HepG2 (cell line): Measurements from ENCODE around the gene KIF6.

Experiments used
- ESRRA ChIP-seq: sonication (generic); formaldehyde crosslinking; IDR thresholded peaks from 2 replicates; pipeline ENCODE4 v1.5.1; 2020; ENCODE audit warnings: mild to moderate bottlenecking, low read depth, missing genetic modification reagents
- FOXA1 ChIP-seq, 2 experiments: fragments of 450-650 bp in 1 of 2; sonication (generic) in 1 of 2; formaldehyde crosslinking in 1 of 2; IDR thresholded peaks; 2 replicates each; pipeline versions ENCODE4 v1.4.0 to v1.6.1; 2016 to 2020; ENCODE audit warnings: missing genetic modification reagents in 1 of 2
- GATAD2A ChIP-seq: IDR thresholded peaks from 2 replicates; pipeline ENCODE4 v1.6.1; 2016
- KDM2A ChIP-seq: sonication (generic); formaldehyde crosslinking; IDR thresholded peaks from 2 replicates; pipeline ENCODE4 v1.4.0; 2020; ENCODE audit warnings: low read depth, missing genetic modification reagents, borderline replicate concordance
- POGZ ChIP-seq: sonication (generic); formaldehyde crosslinking; IDR thresholded peaks from 2 replicates; pipeline ENCODE4 v1.4.0; 2020; ENCODE audit warnings: mild to moderate bottlenecking, missing genetic modification reagents
- POLR2A ChIP-seq, 2 experiments: IDR thresholded peaks; 2 replicates each; pipeline ENCODE4 v1.6.1; 2011; ENCODE audit warnings: low read depth in 2 of 2, low read length in 2 of 2, mild to moderate bottlenecking in 1 of 2, moderate library complexity in 1 of 2; ENCODE audit not compliant: insufficient read depth in 1 of 2
- POLR2AphosphoS5 ChIP-seq: IDR thresholded peaks from 2 replicates; pipeline ENCODE4 v1.6.1; 2012; ENCODE audit warnings: low read depth, low read length
- SMARCE1 ChIP-seq: fragments of 450-650 bp; IDR thresholded peaks from 2 replicates; pipeline ENCODE4 v1.6.1; 2017; ENCODE audit warnings: borderline replicate concordance
- TBX2 ChIP-seq: sonication (generic); formaldehyde crosslinking; IDR thresholded peaks from 2 replicates; pipeline ENCODE4 v1.5.0; 2020; ENCODE audit warnings: missing genetic modification reagents, mild to moderate bottlenecking, borderline replicate concordance
- ZNF24 ChIP-seq: fragments of 450-650 bp; IDR thresholded peaks from 2 replicates; pipeline ENCODE4 v1.6.1; 2017; ENCODE audit warnings: antibody characterized with exemption, mild to moderate bottlenecking
- ZNF432 ChIP-seq: sonication (generic); formaldehyde crosslinking; IDR thresholded peaks from 2 replicates; pipeline ENCODE4 v1.5.0; 2020; ENCODE audit warnings: missing genetic modification reagents, mild to moderate bottlenecking, borderline replicate concordance
- ZNF891 ChIP-seq: sonication (generic); formaldehyde crosslinking; IDR thresholded peaks from 2 replicates; pipeline ENCODE4 v1.5.0; 2020; ENCODE audit warnings: mild to moderate bottlenecking, missing genetic modification reagents
- TF ChIP-seq, protein P1 (sequence below): sonication (generic); formaldehyde crosslinking; IDR thresholded peaks from 2 replicates; pipeline ENCODE4 v1.5.0; 2020; ENCODE audit warnings: mild to moderate bottlenecking, missing genetic modification reagents, moderate library complexity

- TF ChIP-seq TBX2 (CRISPR knock-in tag) (no peak), POGZ (CRISPR knock-in tag) (no peak), KDM2A (CRISPR knock-in tag) (no peak), GATAD2A (CRISPR knock-in tag) (no peak), ZNF891 (CRISPR knock-in tag) (no peak), FOXA1 (IDR thresholded peaks at IDR 0.05) (no peak), FOXA1 (CRISPR knock-in tag; IDR thresholded peaks at IDR 0.05) (no peak), SMARCE1 (no peak), POLR2AphosphoS5 (no peak), ZNF432 (no peak), ESRRA (no peak), POLR2A (IDR thresholded peaks at IDR 0.05; ENCODE audit: insufficient read depth in 1 of 2, low read depth in 2 of 2, low read length in 2 of 2) (no peak), ZNF24 (no peak)
- TF ChIP-seq, protein P1, sequence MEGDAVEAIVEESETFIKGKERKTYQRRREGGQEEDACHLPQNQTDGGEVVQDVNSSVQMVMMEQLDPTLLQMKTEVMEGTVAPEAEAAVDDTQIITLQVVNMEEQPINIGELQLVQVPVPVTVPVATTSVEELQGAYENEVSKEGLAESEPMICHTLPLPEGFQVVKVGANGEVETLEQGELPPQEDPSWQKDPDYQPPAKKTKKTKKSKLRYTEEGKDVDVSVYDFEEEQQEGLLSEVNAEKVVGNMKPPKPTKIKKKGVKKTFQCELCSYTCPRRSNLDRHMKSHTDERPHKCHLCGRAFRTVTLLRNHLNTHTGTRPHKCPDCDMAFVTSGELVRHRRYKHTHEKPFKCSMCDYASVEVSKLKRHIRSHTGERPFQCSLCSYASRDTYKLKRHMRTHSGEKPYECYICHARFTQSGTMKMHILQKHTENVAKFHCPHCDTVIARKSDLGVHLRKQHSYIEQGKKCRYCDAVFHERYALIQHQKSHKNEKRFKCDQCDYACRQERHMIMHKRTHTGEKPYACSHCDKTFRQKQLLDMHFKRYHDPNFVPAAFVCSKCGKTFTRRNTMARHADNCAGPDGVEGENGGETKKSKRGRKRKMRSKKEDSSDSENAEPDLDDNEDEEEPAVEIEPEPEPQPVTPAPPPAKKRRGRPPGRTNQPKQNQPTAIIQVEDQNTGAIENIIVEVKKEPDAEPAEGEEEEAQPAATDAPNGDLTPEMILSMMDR (CRISPR knock-in tag): no peak
Measured at GRCh38 chr6:39449022-39449421, 276.2 kb downstream of the KIF6 start.
